Common myeloid progenitor, CD34-positive (primary cell): ENCODE measurements around the gene MT1E.
A peak's percentile ranks its signal among the peaks of the same experiment; 100 is the strongest.

Experiments
- CTCF ChIA-PET: fragments of 350-600 bp; sonication (Branson Sonifier 250); formaldehyde crosslinking; loops from one replicate; lab custom pipeline; 2021; ENCODE audit warnings: antibody characterized with exemption; lab: Charles Lee
- POLR2A ChIA-PET: fragments of 350-600 bp; sonication (Branson Sonifier 250); formaldehyde crosslinking; loops from one replicate; lab custom pipeline; 2021; ENCODE audit warnings: antibody characterized with exemption; lab: Charles Lee
- DNase-seq, 3 donors: peaks; one replicate each; pipeline versions ENCODE4 v3.0.0 to v3.0.0-alpha.2; 2013
- H3K27ac ChIP-seq, 2 experiments: 1 replicate in 1 of 2; 2 replicates in 1 of 2; pipeline ENCODE4 v1.7.0; 2013; ENCODE audit warnings: inconsistent platforms in 2 of 2, low read length in 2 of 2, mild to moderate bottlenecking in 2 of 2, low read depth in 1 of 2, moderate library complexity in 1 of 2; ENCODE audit not compliant: severe bottlenecking in 2 of 2, insufficient read depth in 1 of 2, poor library complexity in 1 of 2
- H3K27me3 ChIP-seq, 5 experiments: replicated peaks in 2 of 5; 1 replicate in 3 of 5; 2 replicates in 2 of 5; pipeline versions ENCODE4 v1.6.1 to v1.7.0; 2013; ENCODE audit warnings: low read length in 4 of 5, mild to moderate bottlenecking in 2 of 5, moderate library complexity in 2 of 5, inconsistent platforms in 1 of 5; ENCODE audit not compliant: insufficient read depth in 5 of 5, control insufficient read depth in 4 of 5
- H3K36me3 ChIP-seq, 4 experiments: 1 replicate in 2 of 4; 2 replicates in 2 of 4; pipeline versions ENCODE4 v1.6.1 to v1.7.0; 2013; ENCODE audit warnings: low read length in 3 of 4, control low read depth in 1 of 4, mild to moderate bottlenecking in 1 of 4; ENCODE audit not compliant: control insufficient read depth in 4 of 4, insufficient read depth in 4 of 4
- H3K4me1 ChIP-seq, 4 experiments: 1 replicate in 3 of 4; 2 replicates in 1 of 4; pipeline versions ENCODE4 v1.6.1 to v1.7.1; 2013; ENCODE audit warnings: low read length in 3 of 4, mild to moderate bottlenecking in 3 of 4, control low read depth in 1 of 4, inconsistent platforms in 1 of 4, moderate library complexity in 1 of 4; ENCODE audit not compliant: control insufficient read depth in 4 of 4, insufficient read depth in 4 of 4; ENCODE audit errors: control extremely low read depth in 1 of 4
- H3K4me3 ChIP-seq, 7 experiments: 1 replicate in 4 of 7; 2 replicates in 3 of 7; pipeline versions ENCODE4 v1.5.1 to v1.7.0; 2013; ENCODE audit warnings: mild to moderate bottlenecking in 7 of 7, low read length in 6 of 7, moderate library complexity in 6 of 7, inconsistent platforms in 2 of 7, low read depth in 2 of 7, control low read depth in 1 of 7; ENCODE audit not compliant: insufficient read depth in 4 of 7, control insufficient read depth in 1 of 7; ENCODE audit errors: extremely low read depth in 1 of 7
- H3K9me3 ChIP-seq, 5 experiments: 1 replicate in 4 of 5; 2 replicates in 1 of 5; pipeline versions ENCODE4 v1.6.1 to v1.7.1; 2013; ENCODE audit warnings: low read length in 4 of 5, mild to moderate bottlenecking in 2 of 5, inconsistent platforms in 1 of 5, low read depth in 1 of 5, moderate library complexity in 1 of 5; ENCODE audit not compliant: control insufficient read depth in 4 of 5, insufficient read depth in 2 of 5; ENCODE audit errors: control extremely low read depth in 1 of 5
- WGBS: methylation state at CpG from one replicate; pipeline ENCODE4 v1.1.5; 2013; ENCODE audit not compliant: insufficient coverage; 5-methylcytosine and 5-hydroxymethylcytosine counted together

The MT1E gene

GRCh38 chr16:56600398-56600999 is 25.1 kb upstream of the MT1E start:
- POLR2A ChIA-PET = interaction anchor here (0.6 kb wide), 1 partner anchor 596 kb away, joined by 3 read pairs; no protein-coding TSS in a partner anchor
- peak; percentile 57 to 80 (median 70) for DNase-seq

GRCh38 chr16:56601325-56601724 is 24.3 kb upstream of the MT1E start:
- H3K27me3 ChIP-seq = peaks cover 0 to 13% (median 6%) of the 10 kb centered on the region in 5 experiments
- DNase-seq = no peak
- no peaks in the 10 kb centered on the region for H3K36me3 ChIP-seq
- H3K27ac ChIP-seq = no peak overlapping the region
- POLR2A ChIA-PET = no interaction called here
- H3K4me1 ChIP-seq = no peaks in the 10 kb centered on the region
- H3K4me3 ChIP-seq = no peak overlapping the region
- peaks cover 0 to 1% (median 0%) of the 10 kb centered on the region in 5 experiments for H3K9me3 ChIP-seq
- WGBS = 91% methylated on average over 8 of the region's 9 CpGs
- CTCF ChIA-PET = interaction anchor here (0.6 to 7.0 kb wide), 22 partner anchors 9 to 222 kb away, joined by 3 to 53 read pairs (median 3); partner anchors contain the start of genes BBS2 and MT3

More at GRCh38 chr16:56600398-56600999, 25.1 kb upstream of the MT1E start:
- no peaks in the 10 kb centered on the region for H3K36me3 ChIP-seq
- H3K4me3 ChIP-seq = no peak overlapping the region
- no peaks in the 10 kb centered on the region for H3K4me1 ChIP-seq
- H3K9me3 ChIP-seq = peaks cover 0 to 1% (median 0%) of the 10 kb centered on the region in 5 experiments
- CTCF ChIA-PET = interaction anchor here (0.9 to 7.0 kb wide), 18 partner anchors 8 to 223 kb away, joined by 3 to 53 read pairs (median 6); partner anchors contain the start of genes BBS2 and MT3
- H3K27me3 ChIP-seq = peaks cover 0 to 13% (median 6%) of the 10 kb centered on the region in 5 experiments
- 30% methylated on average over 8 of the region's 8 CpGs for WGBS
- no peak overlapping the region for H3K27ac ChIP-seq

GRCh38 chr16:56603589-56603988 is 22.0 kb upstream of the MT1E start:
- H3K27me3 ChIP-seq = peaks cover 0 to 13% (median 6%) of the 10 kb centered on the region in 5 experiments
- ChIA-PET CTCF (interaction anchor here (0.6 to 7.7 kb wide), 18 partner anchors 10 to 190 kb away, joined by 3 to 53 read pairs (median 4); no protein-coding TSS in a partner anchor), POLR2A (interaction anchor here (0.7 kb wide), 1 partner anchor 92 kb away, joined by 5 read pairs; no protein-coding TSS in a partner anchor)
- H3K27ac ChIP-seq = no peak overlapping the region
- H3K36me3 ChIP-seq = no peaks in the 10 kb centered on the region
- 17% methylated on average over 4 of the region's 4 CpGs for WGBS
- peak; percentile 60 to 71 (median 70) for DNase-seq
- no peaks in the 10 kb centered on the region for H3K9me3 ChIP-seq
- H3K4me3 ChIP-seq = no peak overlapping the region
- H3K4me1 ChIP-seq = peaks cover under 1 to 18% (median 16%) of the 10 kb centered on the region in 4 experiments

GRCh38 chr16:56604966-56605365 is 20.6 kb upstream of the MT1E start:
- WGBS = 100% methylated on average over 4 of the region's 4 CpGs
- ChIA-PET CTCF (interaction anchor here (0.7 to 7.7 kb wide), 13 partner anchors 8 to 97 kb away, joined by 3 to 53 read pairs (median 4); no protein-coding TSS in a partner anchor), POLR2A (no interaction called here)

GRCh38 chr16:56605475-56605874 is 20.1 kb upstream of the MT1E start:
- Histone ChIP-seq H3K4me1 (peaks cover 7 to 34% (median 32%) of the 10 kb centered on the region in 4 experiments), H3K27ac (no peak overlapping the region), H3K4me3 (no peak overlapping the region), H3K27me3 (peaks cover 0 to 13% (median 6%) of the 10 kb centered on the region in 5 experiments), H3K9me3 (no peaks in the 10 kb centered on the region), H3K36me3 (no peaks in the 10 kb centered on the region)
- ChIA-PET POLR2A (no interaction called here), CTCF (interaction anchor here (0.8 to 7.7 kb wide), 8 partner anchors 8 to 96 kb away, joined by 3 to 53 read pairs (median 6); no protein-coding TSS in a partner anchor)
- DNase-seq = no peak
- WGBS = no CpG with 5 or more reads among the region's 1 CpG

More at GRCh38 chr16:56604966-56605365, 20.6 kb upstream of the MT1E start:
- no peaks in the 10 kb centered on the region for H3K36me3 ChIP-seq
- DNase-seq = no peak
- peaks cover 5 to 29% (median 27%) of the 10 kb centered on the region in 4 experiments for H3K4me1 ChIP-seq
- H3K9me3 ChIP-seq = no peaks in the 10 kb centered on the region
- H3K27ac ChIP-seq = no peak overlapping the region
- peaks cover 0 to 13% (median 6%) of the 10 kb centered on the region in 5 experiments for H3K27me3 ChIP-seq
- no peak overlapping the region for H3K4me3 ChIP-seq

GRCh38 chr16:56606071-56606475 is 19.5 kb upstream of the MT1E start:
- 100% methylated on average over 2 of the region's 3 CpGs for WGBS
- POLR2A ChIA-PET = no interaction called here
- Histone ChIP-seq H3K9me3 (no peaks in the 10 kb centered on the region), H3K27me3 (peaks cover 0 to 12% (median 5%) of the 10 kb centered on the region in 5 experiments), H3K27ac (no peak overlapping the region), H3K36me3 (no peaks in the 10 kb centered on the region), H3K4me1 (peaks cover 7 to 36% (median 33%) of the 10 kb centered on the region in 4 experiments), H3K4me3 (no peak overlapping the region)
- no peak for DNase-seq
- CTCF ChIA-PET = interaction anchor here (0.8 to 7.7 kb wide), 8 partner anchors 14 to 245 kb away, joined by 3 to 53 read pairs (median 4); no protein-coding TSS in a partner anchor
